ENCODE results near the gene TATDN3. TPM values are rescaled to one million over a fixed set of nuclear protein-coding genes. Genes with fewer than 3 reads are reported as not detected.

Gene TATDN3
- total RNA-seq, 1 experiment from 2014 or later: 13.8 TPM

- no peak overlapping the region for H3K4me3 Mint-ChIP-seq
- no peak overlapping the region for H3K56ac ChIP-seq (ENCODE audit: insufficient read length, low read depth, low read length)
- no peak overlapping the region for H4K8ac ChIP-seq (replicated peaks; ENCODE audit: insufficient read length, low read depth, low read length)
- no peak overlapping the region for H3K4ac ChIP-seq (ENCODE audit: low read depth, low read length)
- no peak overlapping the region for H3K9ac ChIP-seq (ENCODE audit: extremely low read depth, insufficient read length, low read length)
- H4K20me1 ChIP-seq (ENCODE audit: control insufficient read depth, insufficient read depth, insufficient read length): no peaks in the 10 kb centered on the region
- H2AK5ac ChIP-seq (ENCODE audit: insufficient read length, low read length): no peak overlapping the region
- H2BK5ac ChIP-seq (ENCODE audit: insufficient read length, low read length): no peak overlapping the region
- no peak overlapping the region for H3K27ac Mint-ChIP-seq
- H3K9me3 ChIP-seq (ENCODE audit: control insufficient read depth, low read depth, low read length): no peaks in the 10 kb centered on the region
- no peaks in the 10 kb centered on the region for H3K79me2 ChIP-seq (ENCODE audit: insufficient read depth, low read length)
- H2AFZ ChIP-seq (ENCODE audit: low read length): no peak overlapping the region
- no peaks in the 10 kb centered on the region for H3K27me3 Mint-ChIP-seq (ENCODE audit: low read depth)
- H3K27me3 ChIP-seq (ENCODE audit: insufficient read depth, low read length): no peaks in the 10 kb centered on the region
- no peaks in the 10 kb centered on the region for H3K4me1 ChIP-seq (ENCODE audit: insufficient read depth, low read length)
- H3K27ac ChIP-seq (ENCODE audit: insufficient read length, low read depth, low read length): no peak overlapping the region
- TF ChIP-seq CTCF (conservative IDR thresholded peaks at IDR 0.05): no peak
- H3K9me3 Mint-ChIP-seq: peaks cover 16 to 25% of the 10 kb centered on the region in 2 experiments
- WGBS (ENCODE audit: extremely low coverage, insufficient read length, low lambda C conversion rate): no CpG with 5 or more reads among the region's 2 CpGs
- H3K23ac ChIP-seq (ENCODE audit: insufficient read length, low read depth, low read length): no peak overlapping the region
- no peaks in the 10 kb centered on the region for H3K4me1 Mint-ChIP-seq
- peaks cover 5% of the 10 kb centered on the region for H3K79me1 ChIP-seq (ENCODE audit: insufficient read depth, low read depth, low read length, poor library complexity, severe bottlenecking)
- H3T11ph ChIP-seq (ENCODE audit: low read length): no peak overlapping the region
- no peak overlapping the region for H3K18ac ChIP-seq (ENCODE audit: insufficient read length, low read depth, low read length)
- H2BK20ac ChIP-seq (ENCODE audit: low read depth, low read length, poor library complexity, severe bottlenecking): no peak overlapping the region
- H3K23me2 ChIP-seq (ENCODE audit: insufficient read length, low read depth, low read length, poor library complexity, severe bottlenecking): no peaks in the 10 kb centered on the region
- no peak overlapping the region for H2BK12ac ChIP-seq (ENCODE audit: insufficient read length, low read depth, low read length)
- H4K91ac ChIP-seq (ENCODE audit: insufficient read length, low read depth, low read length): no peak overlapping the region
- no peak for DNase-seq
- no peak overlapping the region for H4K5ac ChIP-seq (ENCODE audit: insufficient read length, low read depth, low read length)
- no peak overlapping the region for H2BK120ac ChIP-seq (ENCODE audit: low read depth, low read length, poor library complexity, severe bottlenecking)
- H3K14ac ChIP-seq (ENCODE audit: insufficient read depth, low read length): no peak overlapping the region
- H2BK15ac ChIP-seq (ENCODE audit: low read depth, low read length): no peak overlapping the region
- H3K36me3 Mint-ChIP-seq (ENCODE audit: insufficient read depth in 1 of 3, low read depth in 3 of 3): peaks cover 64 to 79% (median 72%) of the 10 kb centered on the region in 3 experiments
- no peak overlapping the region for H3K4me2 ChIP-seq (ENCODE audit: insufficient read depth, insufficient read length, low read length)
Measured at GRCh38 chr1:212773011-212773410, 18.7 kb upstream of the TATDN3 start.
